HG02970 (cell line): ENCODE data around the gene MCF2L.
"Not testable (repeated sequence)": the region's sequence is repeated elsewhere in the genome, so short reads cannot be mapped to it uniquely, and the experiment has no call there.

Source experiments
- ATAC-seq: cut with Tn5 transposase; IDR thresholded peaks from one replicate; pipeline ENCODE4 v1.9.1; 2021; ENCODE audit warnings: mild to moderate bottlenecking, moderate library complexity, moderate number of reproducible peaks; ENCODE audit not compliant: unreplicated experiment, low FRiP score

Gene MCF2L

GRCh38 chr13:113026391-113026910, 57.4 kb downstream of the MCF2L start:
- ATAC-seq: no peak

- ATAC-seq: no peak
Observed at GRCh38 chr13:113027095-113027494, 58.1 kb downstream of the MCF2L start.

GRCh38 chr13:113027566-113027965, 58.6 kb downstream of the MCF2L start:
- no peak for ATAC-seq

GRCh38 chr13:113028336-113029060, 59.5 kb downstream of the MCF2L start:
- no peak for ATAC-seq

GRCh38 chr13:113029061-113029445, 60.0 kb downstream of the MCF2L start:
- no peak for ATAC-seq

DNA sequence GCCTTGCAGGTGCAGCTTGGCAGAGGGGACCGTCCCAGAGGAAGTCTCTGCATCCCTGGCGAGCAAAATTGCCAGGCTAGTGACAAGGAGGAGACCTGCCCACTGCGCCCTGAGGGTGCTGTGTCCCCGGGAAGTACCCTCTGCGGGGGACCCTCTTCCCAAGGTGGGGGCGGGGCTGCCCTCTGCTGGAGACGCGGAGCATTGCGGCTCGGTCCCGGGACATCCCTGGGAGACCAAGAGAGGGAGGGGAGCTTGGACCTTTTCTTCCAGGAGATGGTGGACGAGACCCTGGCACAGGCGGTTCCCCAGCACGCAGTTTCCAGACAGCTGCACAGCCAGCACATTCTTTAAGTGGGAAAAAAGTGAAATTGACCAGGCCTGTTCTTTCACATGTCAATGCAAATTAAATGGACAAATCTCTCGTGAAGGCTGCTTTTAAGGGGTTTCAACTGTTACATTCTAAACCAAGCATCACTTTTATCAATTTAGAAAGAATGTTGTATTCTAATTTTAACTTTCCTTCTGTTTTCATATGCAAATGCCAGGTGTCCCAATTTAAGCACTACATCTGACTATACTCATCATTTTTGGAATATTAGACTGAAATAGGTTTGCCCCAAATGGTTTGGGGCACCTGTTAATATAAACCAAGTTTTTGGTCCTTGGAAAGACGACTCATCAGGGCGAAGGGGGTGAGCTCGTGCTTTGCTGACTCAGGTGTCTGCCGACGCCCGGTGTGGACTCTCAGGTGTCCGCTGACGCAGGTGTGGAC, 60.7 kb downstream of the MCF2L start:
- no peak for ATAC-seq

- ATAC-seq: not testable (repeated sequence)
Observed at GRCh38 chr13:113030259-113030640, 61.2 kb downstream of the MCF2L start.

DNA sequence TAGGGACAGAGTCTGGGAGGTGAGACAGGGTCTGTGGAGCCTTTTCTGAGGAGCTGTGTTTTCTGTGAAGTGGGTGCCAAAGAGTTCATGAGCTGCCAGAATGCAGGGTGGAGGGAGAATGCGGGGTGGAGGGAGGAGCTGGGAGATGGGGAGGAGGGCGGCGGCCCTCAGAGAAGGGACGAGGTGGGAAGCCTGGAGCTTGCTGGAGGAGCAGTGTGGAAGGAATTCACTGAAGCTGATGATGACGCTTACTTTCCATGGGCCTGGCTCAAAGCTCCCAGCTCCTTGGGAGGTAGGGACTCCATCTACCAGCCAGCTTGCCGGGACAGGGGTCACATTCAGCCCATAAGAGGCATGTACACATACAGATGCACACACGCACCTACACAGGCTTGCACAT, 62.5 kb downstream of the MCF2L start:
- no peak for ATAC-seq

DNA sequence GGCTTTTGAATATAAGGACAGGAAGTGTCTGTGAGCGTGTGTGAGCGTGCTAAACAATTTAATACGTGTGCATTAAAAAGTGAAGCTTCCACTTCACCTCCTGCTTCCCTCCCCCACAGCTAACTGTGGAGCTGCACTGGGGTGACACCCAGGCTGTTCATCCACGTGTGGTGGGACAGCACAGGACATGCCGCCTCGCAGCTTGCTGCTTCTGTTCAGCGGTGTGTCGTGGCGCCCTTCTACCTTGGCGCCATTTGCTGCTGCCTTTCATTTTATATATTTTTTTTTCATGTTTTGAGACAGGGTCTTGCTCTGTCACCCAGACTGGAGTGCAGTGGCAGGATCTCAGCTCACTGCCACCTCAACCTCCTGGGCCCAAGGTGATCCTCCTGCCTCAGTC, 63.3 kb downstream of the MCF2L start:
- ATAC-seq: no peak

- no peak for ATAC-seq
Observed at GRCh38 chr13:113033054-113033850, 64.2 kb downstream of the MCF2L start.

DNA sequence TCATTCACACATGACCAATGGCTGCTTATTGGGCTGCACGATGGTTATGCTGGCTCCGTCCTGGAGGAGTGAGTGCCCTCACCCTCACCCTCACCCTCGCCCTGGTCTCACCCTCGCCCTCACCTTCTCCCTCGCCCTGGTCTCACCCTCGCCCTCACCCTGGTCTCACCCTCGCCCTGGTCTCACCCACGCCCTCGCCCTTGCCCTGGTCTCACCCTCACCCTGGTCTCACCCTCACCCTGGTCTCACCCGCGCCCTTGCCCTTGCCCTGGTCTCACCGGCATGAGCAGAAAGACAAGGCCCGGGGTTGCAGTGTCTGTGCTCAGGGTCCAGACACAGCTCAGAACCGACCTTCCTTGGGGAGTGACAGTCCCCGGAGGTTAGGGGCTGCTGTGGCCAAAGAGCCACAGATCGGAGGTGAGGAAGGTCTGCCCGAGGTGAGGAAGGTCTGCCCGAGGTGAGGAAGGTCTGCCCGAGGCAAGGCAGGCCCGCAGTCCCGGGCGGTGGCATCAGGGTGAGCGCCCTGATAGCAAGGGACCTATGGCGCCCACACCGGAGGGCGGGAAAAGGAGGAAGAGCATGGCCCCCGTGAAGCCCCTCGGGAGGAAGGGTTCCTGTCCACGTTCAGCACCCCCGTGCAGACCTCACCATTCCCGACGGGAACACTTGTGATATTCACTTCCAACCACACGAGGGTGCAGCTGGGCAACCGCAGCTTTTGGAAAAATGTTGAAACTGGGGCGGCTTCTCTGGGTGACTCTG, 65.6 kb downstream of the MCF2L start:
- ATAC-seq: no peak

DNA sequence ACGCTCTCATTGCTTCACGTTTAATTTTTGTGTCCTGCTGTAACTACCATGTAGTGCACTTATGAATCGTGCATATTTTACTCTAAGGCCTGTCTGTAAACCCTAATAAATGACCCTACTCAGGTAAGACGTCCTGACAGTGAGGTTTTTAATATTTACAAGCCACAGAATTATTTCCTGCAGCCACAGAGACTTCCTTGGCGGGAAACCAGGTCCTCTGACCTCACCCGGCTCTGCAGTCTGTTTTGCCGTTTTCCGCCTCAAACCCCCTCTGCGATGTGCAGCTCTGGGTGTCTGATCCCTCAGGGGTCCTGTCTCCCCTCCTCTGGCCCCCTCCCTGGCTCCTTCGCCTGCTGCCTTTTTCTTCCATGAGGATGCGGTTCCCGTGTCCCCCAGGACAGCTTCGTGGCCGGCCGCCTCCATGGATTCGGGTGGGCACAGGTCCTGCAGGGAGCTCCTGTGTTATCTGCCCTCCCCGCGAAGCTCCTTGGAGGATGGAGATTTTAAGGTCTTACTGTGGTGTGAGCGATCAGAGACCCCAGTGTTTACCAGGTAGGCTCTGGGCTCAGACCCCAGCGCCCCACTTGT, 66.3 kb downstream of the MCF2L start:
- no peak for ATAC-seq

- ATAC-seq: no peak
Observed at GRCh38 chr13:113036401-113036800, 67.4 kb downstream of the MCF2L start.

DNA sequence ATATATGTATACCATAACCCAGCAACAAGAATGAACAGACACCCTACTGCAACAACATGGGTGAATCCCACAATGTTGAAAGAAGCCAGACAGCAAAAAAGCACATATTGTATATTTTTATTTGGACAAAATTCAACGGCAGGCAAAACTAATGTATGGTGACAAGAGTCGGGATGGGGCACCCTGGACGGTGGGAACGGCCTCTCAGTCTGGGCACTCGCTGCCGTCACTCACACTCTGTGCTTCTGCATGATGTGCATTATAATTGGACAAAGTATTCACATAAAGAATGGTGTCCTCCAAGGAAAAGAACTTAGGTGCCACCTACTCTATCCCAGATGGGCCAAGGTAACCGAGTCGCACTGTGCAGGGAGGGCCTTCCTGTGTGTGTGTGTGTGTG, 71.0 kb downstream of the MCF2L start:
- ATAC-seq: no peak

DNA sequence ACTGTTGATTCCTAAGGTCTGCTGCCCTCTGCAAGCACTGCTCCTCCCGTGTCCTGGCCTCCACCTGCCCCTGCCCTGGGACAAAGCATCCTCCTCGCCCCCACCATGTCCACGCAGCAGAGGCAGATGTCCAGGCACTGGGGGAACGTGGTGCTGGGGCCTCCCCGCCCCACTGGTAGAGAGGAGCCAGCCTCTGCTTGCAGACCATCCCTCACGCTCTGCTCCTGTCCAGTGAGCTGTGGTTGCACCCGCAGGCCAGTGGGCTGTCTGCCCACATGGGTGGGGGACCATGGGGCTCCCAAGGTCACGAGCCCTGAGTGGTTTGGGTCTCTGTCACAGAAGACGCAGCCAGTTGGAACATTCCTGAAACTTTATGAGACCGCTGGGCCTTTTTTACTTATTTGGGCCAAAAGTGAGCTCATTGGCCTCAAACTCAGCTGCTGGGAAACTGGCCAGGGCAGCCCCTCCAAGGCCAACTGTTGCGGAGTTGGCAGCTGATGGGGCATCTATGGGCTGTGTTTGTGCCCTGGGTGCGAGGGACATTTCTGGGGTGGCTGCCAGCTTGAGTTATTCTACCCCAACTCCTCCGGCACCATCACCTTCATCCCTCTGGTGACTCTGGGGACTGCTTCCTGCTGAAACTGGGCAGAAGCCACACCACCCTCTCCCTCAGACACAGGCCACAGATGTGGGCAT, 71.7 kb downstream of the MCF2L start:
- ATAC-seq: no peak

DNA sequence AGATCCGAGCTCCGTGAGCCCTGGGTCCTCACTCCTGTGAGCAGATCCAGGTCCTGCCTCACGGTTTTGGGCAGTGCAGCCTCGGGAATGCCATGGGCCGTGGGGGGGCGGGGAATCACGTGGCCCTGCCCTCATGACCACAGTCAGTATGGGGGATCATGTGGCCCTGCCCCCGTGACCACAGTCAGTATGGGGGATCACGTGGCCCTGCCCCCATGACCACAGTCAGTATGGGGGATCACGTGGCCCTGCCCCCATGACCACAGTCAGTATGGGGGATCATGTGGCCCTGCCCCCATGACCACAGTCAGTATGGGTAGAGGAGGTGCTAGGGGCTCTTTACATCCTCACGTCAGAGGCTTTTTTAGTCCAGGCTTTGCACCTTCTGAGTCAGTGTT, 72.3 kb downstream of the MCF2L start:
- no peak for ATAC-seq

GRCh38 chr13:113041896-113042295, 72.9 kb downstream of the MCF2L start:
- no peak for ATAC-seq

GRCh38 chr13:113042456-113042855, 73.4 kb downstream of the MCF2L start:
- no peak for ATAC-seq

DNA sequence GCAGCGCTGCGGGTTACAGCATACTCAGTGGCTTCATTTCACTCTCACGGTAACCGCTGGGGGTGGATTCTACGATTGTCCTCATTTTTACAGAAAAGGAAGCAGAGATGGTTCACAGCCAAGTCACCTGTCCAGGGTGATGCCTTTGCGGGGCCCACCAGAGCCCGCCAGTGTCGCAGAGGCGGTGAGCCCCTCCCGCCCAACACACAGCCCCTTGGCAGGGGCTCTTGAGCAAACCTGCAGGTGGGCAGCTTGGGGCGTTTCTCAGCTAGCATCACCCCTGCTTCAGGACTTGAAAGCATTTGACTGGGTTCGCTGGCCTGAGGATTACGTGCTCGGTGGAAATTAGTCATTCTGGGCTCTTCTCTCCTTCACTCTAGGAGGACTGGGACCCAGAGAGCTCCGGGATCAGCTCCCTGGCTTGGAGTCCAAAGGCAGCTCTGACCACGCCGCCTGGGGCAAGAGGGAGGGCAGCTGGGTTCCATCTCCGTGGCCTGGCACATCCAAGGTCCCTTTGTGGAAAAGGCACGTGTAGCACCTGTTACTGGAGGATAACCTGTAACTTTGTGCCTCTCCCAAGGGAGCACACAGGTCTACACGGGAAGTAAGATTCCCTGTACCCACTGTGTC, 74.1 kb downstream of the MCF2L start:
- ATAC-seq: no peak
